ENCODE measurements around the gene BID.

BID gene

GRCh38 chr22:17782621-17783020 lies 8.4 kb upstream of the BID start:
- DNase-seq, result no peak

GRCh38 chr22:17782158-17782557 lies 7.9 kb upstream of the BID start:
- DNase-seq, result no peak

DNA sequence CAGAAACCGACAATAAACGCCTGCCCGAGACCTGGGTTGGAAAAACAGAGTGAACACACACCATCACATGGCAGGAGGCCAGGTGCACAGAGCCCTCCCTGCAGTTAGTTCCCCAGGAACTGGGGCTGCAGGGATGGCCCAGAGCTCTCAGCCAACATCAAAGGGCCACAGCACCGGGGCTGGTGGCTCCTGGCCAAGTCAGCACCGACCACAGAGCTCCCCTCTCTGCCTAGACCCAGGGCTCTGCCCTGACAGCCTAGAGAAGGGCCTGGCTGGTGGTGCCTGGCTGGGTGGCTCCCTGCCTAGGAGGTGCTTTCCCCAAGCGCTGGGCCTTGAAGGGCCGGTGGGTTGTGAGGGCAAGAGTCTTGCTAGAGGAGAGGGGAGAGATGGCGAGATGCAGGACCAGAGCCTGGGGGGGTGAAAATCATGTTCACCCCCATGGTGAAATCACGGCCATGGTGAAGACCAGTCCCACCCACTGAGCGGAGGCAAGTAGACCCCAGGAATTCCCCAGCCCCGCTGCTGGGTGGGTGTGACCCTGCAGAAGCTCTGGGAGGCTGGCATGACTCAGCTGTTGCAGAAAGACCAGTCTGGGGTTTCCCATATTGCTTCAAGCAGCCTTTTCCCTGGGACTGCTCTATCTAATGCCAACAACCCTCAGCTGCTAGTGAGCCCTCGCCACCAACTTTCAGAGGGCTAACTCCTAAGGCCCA lies 7.2 kb upstream of the BID start:
- DNase-seq, result peak; percentile 45

- DNase-seq, result no peak
Measured at GRCh38 chr22:17780741-17781318, 6.6 kb upstream of the BID start.

GRCh38 chr22:17780116-17780740 lies 6.0 kb upstream of the BID start:
- DNase-seq, result no peak

DNA sequence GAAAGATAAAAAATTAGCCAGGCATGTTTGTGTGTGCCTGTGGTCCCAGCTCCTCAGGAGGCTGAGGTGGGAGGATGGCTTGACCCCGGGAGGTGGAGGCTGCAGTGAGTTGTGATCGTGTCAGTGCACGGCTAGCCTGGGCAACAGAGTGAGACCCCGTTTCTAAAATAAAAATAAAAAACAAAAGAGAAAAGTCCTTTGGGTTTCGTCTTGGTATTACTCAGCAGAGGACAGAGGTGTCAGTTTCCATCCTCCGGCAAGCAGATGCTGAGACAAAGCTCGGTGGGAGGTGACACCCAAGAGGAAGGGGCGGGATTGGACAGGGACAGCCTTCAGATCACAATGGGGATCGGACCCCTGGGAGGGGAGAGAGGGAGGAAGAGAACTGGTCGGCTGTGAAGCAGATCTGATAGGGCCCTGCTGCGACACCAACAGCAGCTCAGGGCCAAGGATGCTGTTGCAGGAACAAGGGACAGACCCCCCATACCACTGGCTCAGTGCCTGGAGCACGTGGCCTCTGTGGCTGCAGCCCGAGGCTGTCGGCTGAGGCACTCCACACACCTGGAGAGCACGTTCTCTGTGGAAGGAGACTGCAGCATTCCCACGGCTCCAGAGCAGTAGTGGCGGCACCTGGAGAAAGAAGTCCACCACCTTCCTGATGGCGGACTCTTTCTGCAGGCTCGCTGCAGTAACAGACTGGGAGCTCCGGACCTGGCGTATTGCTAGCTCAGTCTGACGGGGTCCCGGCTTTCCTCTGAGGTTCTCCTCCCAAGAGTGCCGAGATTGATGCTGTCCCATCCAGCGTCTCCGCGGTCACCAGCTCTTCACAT lies 5.2 kb upstream of the BID start:
- no peak for DNase-seq

GRCh38 chr22:17778412-17778976 lies 4.2 kb upstream of the BID start:
- DNase-seq, result no peak

GRCh38 chr22:17777717-17778044 lies 3.4 kb upstream of the BID start:
- DNase-seq, result no peak

- no peak for DNase-seq
Measured at GRCh38 chr22:17777005-17777716, 2.9 kb upstream of the BID start.

- no peak for DNase-seq
Measured at GRCh38 chr22:17775781-17776465, 1.7 kb upstream of the BID start.

- no peak for DNase-seq
Measured at GRCh38 chr22:17774926-17775685, 837 bp upstream of the BID start.

- DNase-seq, result peak; percentile 79
Measured at GRCh38 chr22:17773606-17774205, 563 bp downstream of the BID start.

- DNase-seq, result no peak
Measured at GRCh38 chr22:17772958-17773605, 1.2 kb downstream of the BID start.

DNA sequence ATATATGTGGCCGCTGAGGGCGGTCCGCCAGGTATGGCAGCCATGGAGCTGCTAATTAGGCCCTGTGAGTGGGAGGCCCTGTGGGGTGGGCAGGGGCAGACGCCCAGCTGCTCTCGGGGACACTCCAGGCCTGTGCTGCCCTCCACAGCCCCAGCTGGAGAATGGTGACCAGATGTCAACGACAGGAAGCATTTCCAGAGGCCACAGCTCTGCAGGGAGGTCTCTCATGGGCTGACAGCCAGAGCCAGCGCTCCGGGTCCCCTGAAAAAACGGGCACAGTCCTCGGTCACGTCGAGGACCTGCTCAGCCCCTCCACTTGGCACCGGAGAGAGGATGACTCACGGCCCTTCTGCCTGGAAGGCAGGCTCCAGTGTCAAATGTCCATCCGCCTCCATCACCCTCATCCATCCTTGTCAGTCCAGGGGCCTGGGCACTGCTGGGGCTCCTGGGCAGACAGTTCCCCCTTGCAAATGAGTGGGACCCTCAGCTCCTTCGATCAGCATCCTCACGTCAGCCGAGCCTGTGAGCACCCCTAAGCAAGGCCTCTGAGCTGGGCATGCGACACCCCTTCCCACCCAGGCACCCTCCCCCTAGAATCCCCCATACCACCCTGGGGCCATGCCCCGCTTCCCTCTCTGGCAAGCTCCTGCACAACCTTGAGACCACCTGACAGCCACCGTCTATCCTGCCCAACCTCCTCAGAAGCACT lies 1.9 kb downstream of the BID start:
- no peak for DNase-seq

- no peak for DNase-seq
Measured at GRCh38 chr22:17770180-17771077, 3.8 kb downstream of the BID start.

DNA sequence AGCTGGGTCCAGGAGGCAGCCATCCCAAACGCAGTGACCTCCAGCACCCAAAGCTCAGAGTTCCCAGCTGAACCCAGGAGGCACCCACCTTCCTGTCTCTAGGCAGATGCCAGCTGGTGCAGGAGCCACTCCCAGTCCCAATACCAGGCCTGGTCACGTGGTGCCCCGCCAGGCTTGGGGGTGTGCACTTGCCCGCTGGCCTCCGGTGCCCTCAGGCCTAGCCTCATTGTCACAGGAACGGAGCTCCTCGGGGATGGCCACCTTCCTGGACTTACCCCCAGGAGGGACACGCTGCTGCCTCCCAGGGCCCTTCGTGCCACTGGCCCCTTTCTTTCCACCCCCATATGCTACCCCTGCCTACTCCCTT lies 4.6 kb downstream of the BID start:
- no peak for DNase-seq

- no peak for DNase-seq
Measured at GRCh38 chr22:17769013-17769715, 5.1 kb downstream of the BID start.
